CD4-positive, CD25-positive, alpha-beta regulatory T cell (primary cell): Measurements from ENCODE around the gene GLRX5. TPM values are rescaled to one million over a fixed set of nuclear protein-coding genes. Genes with fewer than 3 reads are reported as not detected.

ENCODE experiments used
- ATAC-seq, 2 donors: fragments of 150-1000 bp; cut with Tn5 transposase; one replicate each; pipeline ENCODE4 v1.10.0; 2021; ENCODE audit warnings: low read depth in 2 of 2, moderate number of reproducible peaks in 2 of 2, moderate library complexity in 1 of 2
- DNase-seq, 3 donors: peaks; one replicate each; pipeline versions ENCODE4 v3.0.0 to v3.0.0-alpha.2; 2012 to 2022; ENCODE audit warnings: mixed read lengths in 1 of 3
- H3K27ac ChIP-seq: one replicate; pipeline ENCODE4 v1.7.0; 2013; ENCODE audit warnings: mild to moderate bottlenecking, low read length; ENCODE audit not compliant: insufficient read depth, poor library complexity, severe bottlenecking
- H3K27me3 ChIP-seq: one replicate; pipeline ENCODE4 v1.7.0; 2013; ENCODE audit warnings: low read length; ENCODE audit not compliant: control insufficient read depth, insufficient read depth
- H3K36me3 ChIP-seq: one replicate; pipeline ENCODE4 v1.7.0; 2013; ENCODE audit warnings: mild to moderate bottlenecking, low read length, moderate library complexity; ENCODE audit not compliant: control insufficient read depth, insufficient read depth
- H3K4me1 ChIP-seq: 2 replicates; pipeline ENCODE4 v1.7.0; 2013; ENCODE audit warnings: mild to moderate bottlenecking, low read length; ENCODE audit not compliant: insufficient read depth, control insufficient read depth, poor library complexity, severe bottlenecking
- H3K4me3 ChIP-seq: one replicate; pipeline ENCODE4 v1.7.0; 2013; ENCODE audit warnings: low read depth, mild to moderate bottlenecking, low read length, moderate library complexity
- H3K9me3 ChIP-seq, 2 experiments: 1 replicate in 1 of 2; 2 replicates in 1 of 2; pipeline ENCODE4 v1.7.0; 2013; ENCODE audit warnings: low read length in 2 of 2, mild to moderate bottlenecking in 1 of 2, moderate library complexity in 1 of 2; ENCODE audit not compliant: control insufficient read depth in 2 of 2
- H3K27ac Mint-ChIP-seq, 3 donors: one replicate each; pipeline ENCODE4 v1.8.0; 2020 to 2022; ENCODE audit warnings: mild to moderate bottlenecking in 3 of 3, mixed read lengths in 3 of 3, moderate library complexity in 2 of 3
- H3K27me3 Mint-ChIP-seq: one replicate; pipeline ENCODE4 v1.8.0; 2022; ENCODE audit warnings: mild to moderate bottlenecking, mixed read lengths
- H3K36me3 Mint-ChIP-seq: one replicate; pipeline ENCODE4 v1.8.0; 2020; ENCODE audit warnings: mixed read lengths
- H3K4me1 Mint-ChIP-seq, 4 donors: one replicate each; pipeline ENCODE4 v1.8.0; 2020 to 2022; ENCODE audit warnings: mixed read lengths in 4 of 4, mild to moderate bottlenecking in 1 of 4
- H3K4me3 Mint-ChIP-seq, 4 donors: one replicate each; pipeline ENCODE4 v1.8.0; 2020 to 2022; ENCODE audit warnings: mild to moderate bottlenecking in 4 of 4, mixed read lengths in 4 of 4, moderate library complexity in 3 of 4
- H3K9me3 Mint-ChIP-seq, 7 donors: one replicate each; pipeline ENCODE4 v1.8.0; 2020 to 2022; ENCODE audit warnings: mixed read lengths in 7 of 7, mild to moderate bottlenecking in 3 of 7, moderate library complexity in 2 of 7
- polyA plus RNA-seq, 4 donors: library from polyadenylated mRNA; unstranded; fragments of 300-500 nt; fragmentation: Illumina TruSeq; gene quantifications; one replicate each; pipeline ENCODE4 v1.2.3, GENCODE V29; 2021
- total RNA-seq: library from RNA; stranded (reverse); gene quantifications from one replicate; pipeline ENCODE4 v1.2.3, GENCODE V29; 2022

Gene GLRX5
- total and polyA plus RNA-seq, 5 donors from 2014 or later = 18.1 to 71.9 (median 55.7) TPM

DNA sequence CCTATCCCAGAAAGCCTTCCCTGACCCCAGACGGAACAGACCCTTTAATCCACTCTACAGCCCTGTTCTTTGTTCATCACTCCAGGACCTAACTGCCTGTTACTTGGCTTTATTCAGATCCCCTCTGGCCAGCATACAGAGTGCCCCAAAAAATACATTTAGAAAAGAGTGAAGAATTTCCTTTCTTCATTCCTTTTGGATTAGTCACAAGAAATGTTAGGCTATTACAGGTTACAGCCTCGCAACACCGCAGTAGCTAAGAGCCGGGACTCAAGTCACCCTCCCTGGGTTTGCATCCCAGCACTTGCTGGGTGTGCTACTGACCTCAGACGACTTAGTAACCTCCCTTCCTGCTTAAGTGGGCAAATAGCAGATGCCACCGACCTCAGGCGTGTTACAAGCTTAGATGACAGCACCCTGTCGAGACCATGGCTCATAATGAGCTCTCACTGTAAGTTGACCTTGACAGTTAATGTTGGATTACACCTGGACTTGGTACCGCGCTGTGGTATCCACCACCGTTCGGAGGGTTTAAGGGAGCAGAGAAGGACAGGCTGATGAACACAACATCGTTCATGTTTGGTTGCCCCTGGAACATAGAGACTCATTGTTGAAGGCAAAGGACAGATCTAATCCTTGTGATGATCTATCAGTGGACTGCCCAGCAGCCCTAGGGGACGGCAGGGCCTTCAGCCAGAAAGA lies 12.9 kb downstream of the GLRX5 start:
- no peak for DNase-seq
- Histone ChIP-seq H3K9me3 (no peaks in the 10 kb centered on the region), H3K4me1 (no peaks in the 10 kb centered on the region), H3K36me3 (peaks cover 16% of the 10 kb centered on the region), H3K27me3 (no peaks in the 10 kb centered on the region), H3K27ac (no peak overlapping the region), H3K4me3 (no peak overlapping the region)
- H3K4me3 Mint-ChIP-seq = no peak overlapping the region
- H3K27ac Mint-ChIP-seq = peak overlapping the region in 1 of 3 donors; percentile 10
- no peak for ATAC-seq
- H3K36me3 Mint-ChIP-seq = peaks cover 24% of the 10 kb centered on the region
- H3K27me3 Mint-ChIP-seq = no peaks in the 10 kb centered on the region
- H3K9me3 Mint-ChIP-seq = no peaks in the 10 kb centered on the region
- H3K4me1 Mint-ChIP-seq = peaks cover 0 to 4% (median 1%) of the 10 kb centered on the region in 4 donors

- Histone ChIP-seq H3K27ac (no peak overlapping the region), H3K27me3 (no peaks in the 10 kb centered on the region)
- no peak for ATAC-seq
These were observed 13.6 kb downstream of the GLRX5 start for GRCh38 chr14:95548328-95548929.

GRCh38 chr14:95549656-95550585 lies 15.1 kb downstream of the GLRX5 start:
- no peaks in the 10 kb centered on the region for H3K9me3 Mint-ChIP-seq
- ATAC-seq = no peak

More at GRCh38 chr14:95548328-95548929, 13.6 kb downstream of the GLRX5 start:
- no peaks in the 10 kb centered on the region for H3K9me3 ChIP-seq
- Mint-ChIP-seq H3K4me1 (peaks cover 0 to 4% (median 1%) of the 10 kb centered on the region in 4 donors), H3K9me3 (no peaks in the 10 kb centered on the region), H3K27ac (no peak overlapping the region), H3K4me3 (no peak overlapping the region), H3K27me3 (no peaks in the 10 kb centered on the region), H3K36me3 (peaks cover 24% of the 10 kb centered on the region)
- no peaks in the 10 kb centered on the region for H3K4me1 ChIP-seq
- H3K4me3 ChIP-seq = no peak overlapping the region
- peaks cover 16% of the 10 kb centered on the region for H3K36me3 ChIP-seq
- DNase-seq = no peak

DNA sequence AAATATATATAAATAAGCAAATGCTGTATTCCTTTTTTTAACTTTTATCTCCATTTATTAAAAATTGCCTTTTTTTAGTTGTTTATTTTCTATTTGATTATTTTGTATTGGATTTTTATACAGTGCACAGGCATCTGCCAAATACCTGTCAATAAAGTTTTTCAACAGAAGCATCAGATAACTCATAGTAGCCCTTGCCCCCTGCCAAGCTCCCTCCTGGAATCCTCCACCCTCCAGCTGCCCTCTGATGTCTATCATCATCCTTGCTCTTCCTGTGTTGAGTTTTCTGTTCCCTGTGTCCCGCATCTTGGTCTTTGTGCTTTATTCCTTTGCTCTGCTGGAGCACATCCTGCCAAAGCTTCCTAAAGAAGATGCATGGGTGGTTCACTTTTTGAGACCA lies 16.6 kb downstream of the GLRX5 start:
- H3K27ac Mint-ChIP-seq = no peak overlapping the region
- Histone ChIP-seq H3K4me3 (no peak overlapping the region), H3K4me1 (no peaks in the 10 kb centered on the region), H3K27me3 (no peaks in the 10 kb centered on the region), H3K36me3 (no peaks in the 10 kb centered on the region), H3K27ac (no peak overlapping the region), H3K9me3 (no peaks in the 10 kb centered on the region)
- no peak overlapping the region for H3K4me3 Mint-ChIP-seq
- no peaks in the 10 kb centered on the region for H3K9me3 Mint-ChIP-seq
- H3K4me1 Mint-ChIP-seq = peaks cover 0 to 3% (median 0%) of the 10 kb centered on the region in 4 donors
- DNase-seq (no peak), ATAC-seq (no peak)
- peaks cover 12% of the 10 kb centered on the region for H3K36me3 Mint-ChIP-seq
- no peaks in the 10 kb centered on the region for H3K27me3 Mint-ChIP-seq

More at GRCh38 chr14:95549656-95550585, 15.1 kb downstream of the GLRX5 start:
- Histone ChIP-seq H3K27ac (no peak overlapping the region), H3K36me3 (peaks cover 5% of the 10 kb centered on the region), H3K4me3 (no peak overlapping the region), H3K4me1 (no peaks in the 10 kb centered on the region), H3K27me3 (no peaks in the 10 kb centered on the region), H3K9me3 (no peaks in the 10 kb centered on the region)
- no peak overlapping the region for H3K27ac Mint-ChIP-seq
- no peak overlapping the region for H3K4me3 Mint-ChIP-seq
- DNase-seq = no peak
- H3K27me3 Mint-ChIP-seq = no peaks in the 10 kb centered on the region
- peaks cover 16% of the 10 kb centered on the region for H3K36me3 Mint-ChIP-seq
- peaks cover 0 to 3% (median 0%) of the 10 kb centered on the region in 4 donors for H3K4me1 Mint-ChIP-seq

GRCh38 chr14:95553141-95553540 lies 18.3 kb downstream of the GLRX5 start:
- DNase-seq (no peak), ATAC-seq (no peak)
- Histone ChIP-seq H3K27me3 (no peaks in the 10 kb centered on the region), H3K4me3 (no peak overlapping the region), H3K9me3 (no peaks in the 10 kb centered on the region), H3K27ac (no peak overlapping the region), H3K4me1 (no peaks in the 10 kb centered on the region), H3K36me3 (no peaks in the 10 kb centered on the region)
- Mint-ChIP-seq H3K4me1 (no peaks in the 10 kb centered on the region), H3K9me3 (no peaks in the 10 kb centered on the region), H3K4me3 (no peak overlapping the region), H3K36me3 (peaks cover 12% of the 10 kb centered on the region), H3K27ac (no peak overlapping the region), H3K27me3 (no peaks in the 10 kb centered on the region)

DNA sequence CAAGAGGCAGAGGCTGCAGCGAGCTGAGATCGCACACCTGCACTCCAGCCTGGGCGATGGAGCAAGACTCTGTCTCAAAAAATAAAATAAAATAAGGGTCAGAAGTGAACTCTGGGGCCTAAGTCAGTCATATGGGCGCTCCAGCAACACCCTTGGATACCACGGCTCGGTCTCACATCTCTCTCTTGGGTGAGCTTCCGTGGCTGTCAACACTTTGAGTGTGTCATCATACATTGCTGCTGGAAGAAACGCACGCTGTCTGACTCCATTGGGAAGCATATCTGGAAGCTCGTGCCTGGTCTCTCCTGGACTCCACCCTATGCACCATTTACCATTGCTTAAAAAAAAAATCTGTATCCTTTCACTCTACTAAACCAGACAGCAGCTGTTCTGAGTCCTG lies 20.2 kb downstream of the GLRX5 start:
- no peak overlapping the region for H3K27ac ChIP-seq
- no peaks in the 10 kb centered on the region for H3K36me3 ChIP-seq
- Mint-ChIP-seq H3K27me3 (no peaks in the 10 kb centered on the region), H3K27ac (peak overlapping the region in 1 of 3 donors; percentile 25), H3K36me3 (peaks cover 8% of the 10 kb centered on the region), H3K4me3 (no peak overlapping the region), H3K4me1 (no peaks in the 10 kb centered on the region), H3K9me3 (no peaks in the 10 kb centered on the region)
- no peaks in the 10 kb centered on the region for H3K9me3 ChIP-seq
- H3K4me3 ChIP-seq = no peak overlapping the region
- no peaks in the 10 kb centered on the region for H3K27me3 ChIP-seq
- DNase-seq (no peak), ATAC-seq (no peak)
- H3K4me1 ChIP-seq = no peaks in the 10 kb centered on the region

- no peaks in the 10 kb centered on the region for H3K36me3 Mint-ChIP-seq
- H3K9me3 Mint-ChIP-seq = no peaks in the 10 kb centered on the region
- no peak overlapping the region for H3K4me3 Mint-ChIP-seq
- DNase-seq = no peak
- H3K27me3 Mint-ChIP-seq = no peaks in the 10 kb centered on the region
- H3K27me3 ChIP-seq = no peaks in the 10 kb centered on the region
- peaks cover 0 to 5% (median 4%) of the 10 kb centered on the region in 4 donors for H3K4me1 Mint-ChIP-seq
- H3K4me3 ChIP-seq = no peak overlapping the region
- no peak overlapping the region for H3K27ac Mint-ChIP-seq
- no peak for ATAC-seq
- H3K9me3 ChIP-seq = no peaks in the 10 kb centered on the region
- peaks cover 3% of the 10 kb centered on the region for H3K4me1 ChIP-seq
- H3K27ac ChIP-seq = no peak overlapping the region
- H3K36me3 ChIP-seq = no peaks in the 10 kb centered on the region
These were observed 22.4 kb downstream of the GLRX5 start for GRCh38 chr14:95557291-95557690.
